ENCODE data around the gene TRDMT1. TPM values are rescaled to one million over a fixed set of nuclear protein-coding genes. Genes with fewer than 3 reads are reported as not detected.

Gene TRDMT1
- total RNA-seq, 4 donors from 2014 or later: 2.7 to 9.4 (median 4.0) TPM

DNA sequence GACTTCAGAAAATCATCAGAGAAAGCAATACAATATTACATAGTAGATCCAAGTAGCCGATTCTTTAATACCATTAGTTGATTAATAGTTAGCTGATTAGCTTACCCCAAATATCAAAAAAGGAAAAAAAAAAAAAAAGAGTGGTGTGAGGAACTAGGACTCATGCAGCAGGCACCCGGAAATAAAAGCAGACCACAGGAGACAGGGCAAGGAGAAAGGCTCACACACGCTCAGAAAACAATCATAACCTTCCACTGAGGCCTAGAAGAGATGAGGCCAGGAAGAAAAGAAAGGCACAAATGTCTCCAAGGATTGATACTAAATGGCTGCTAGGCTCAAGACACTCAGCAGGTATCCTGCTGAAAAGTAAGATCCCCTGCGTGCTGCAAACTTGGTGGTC lies 25.9 kb downstream of the TRDMT1 start:
- no peaks in the 10 kb centered on the region for H3K36me3 ChIP-seq
- no peak overlapping the region for H3K27ac ChIP-seq
- H3K9me3 ChIP-seq: no peaks in the 10 kb centered on the region
- peaks cover 2% of the 10 kb centered on the region for H3K4me1 ChIP-seq
- 67% methylated on average over 4 of the region's 4 CpGs for WGBS
- TF ChIP-seq CTCF (IDR thresholded peaks at IDR 0.05) (no peak), POLR2A (IDR thresholded peaks at IDR 0.05) (no peak), POLR2AphosphoS5 (IDR thresholded peaks at IDR 0.05) (no peak), EP300 (IDR thresholded peaks at IDR 0.05) (no peak)
- no peak for DNase-seq (ENCODE audit: low spot score in 2 of 2)
- H3K4me3 ChIP-seq: peak overlapping the region; percentile 2
- H3K27me3 ChIP-seq: no peaks in the 10 kb centered on the region

DNA sequence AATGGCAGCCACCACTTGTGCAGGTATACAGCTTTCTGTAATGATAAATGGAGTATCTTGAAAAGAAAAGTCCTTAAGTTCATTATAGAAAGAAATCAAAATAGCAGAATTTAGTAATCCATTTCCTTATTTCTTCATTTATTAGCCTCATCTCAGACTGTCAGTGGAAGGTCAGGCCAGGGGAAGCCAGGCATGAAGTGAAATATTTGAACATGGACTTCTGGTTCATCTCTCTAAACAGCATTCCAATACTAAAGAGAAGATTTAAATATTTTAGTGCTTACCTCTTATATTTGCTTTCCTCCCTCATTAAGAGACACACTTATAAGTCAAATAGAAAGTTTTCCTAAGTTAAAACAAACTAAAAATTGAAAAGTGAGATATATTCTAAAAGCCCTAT lies 26.8 kb downstream of the TRDMT1 start:
- TF ChIP-seq POLR2A (IDR thresholded peaks at IDR 0.05) (no peak), POLR2AphosphoS5 (IDR thresholded peaks at IDR 0.05) (no peak), EP300 (IDR thresholded peaks at IDR 0.05) (no peak), CTCF (IDR thresholded peaks at IDR 0.05) (no peak)
- H3K27ac ChIP-seq: no peak overlapping the region
- no peak for DNase-seq (ENCODE audit: low spot score in 2 of 2)

GRCh38 chr10:17171141-17171641 lies 30.3 kb downstream of the TRDMT1 start:
- H3K4me3 ChIP-seq: no peak overlapping the region
- H3K27ac ChIP-seq: no peak overlapping the region
- DNase-seq (ENCODE audit: low spot score in 2 of 2): no peak
- H3K27me3 ChIP-seq: no peaks in the 10 kb centered on the region
- TF ChIP-seq CTCF (IDR thresholded peaks at IDR 0.05) (no peak), EP300 (IDR thresholded peaks at IDR 0.05) (no peak), POLR2A (IDR thresholded peaks at IDR 0.05) (no peak), POLR2AphosphoS5 (IDR thresholded peaks at IDR 0.05) (no peak)
- 92% methylated on average over 4 of the region's 4 CpGs for WGBS
- H3K36me3 ChIP-seq: no peaks in the 10 kb centered on the region
- peaks cover 2% of the 10 kb centered on the region for H3K4me1 ChIP-seq
- no peaks in the 10 kb centered on the region for H3K9me3 ChIP-seq

More for the DNA sequence above, 26.8 kb downstream of the TRDMT1 start:
- Histone ChIP-seq H3K4me1 (peaks cover 2% of the 10 kb centered on the region), H3K4me3 (no peak overlapping the region), H3K36me3 (no peaks in the 10 kb centered on the region), H3K27me3 (no peaks in the 10 kb centered on the region), H3K9me3 (no peaks in the 10 kb centered on the region)

DNA sequence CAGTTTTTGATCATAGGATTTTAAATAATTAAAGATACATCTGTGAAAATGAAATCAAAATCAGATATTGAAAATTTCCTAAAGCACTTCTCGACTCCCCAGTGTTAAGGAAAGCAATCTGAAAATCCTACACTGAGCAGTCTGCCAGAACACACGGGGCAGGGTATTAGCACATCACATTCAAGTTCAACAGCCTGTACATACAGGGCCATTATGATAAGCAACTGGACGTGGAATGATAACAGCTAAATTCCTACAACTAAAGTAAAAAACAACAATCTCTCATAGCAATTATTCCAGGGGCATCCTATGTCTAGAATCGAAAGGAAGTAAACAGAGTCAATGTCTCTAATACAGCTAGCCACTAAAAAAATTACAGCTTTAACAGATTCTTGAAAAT lies 31.7 kb downstream of the TRDMT1 start:
- no peaks in the 10 kb centered on the region for H3K4me1 ChIP-seq
- H3K27me3 ChIP-seq: no peaks in the 10 kb centered on the region

GRCh38 chr10:17166699-17167098 lies 34.8 kb downstream of the TRDMT1 start:
- Histone ChIP-seq H3K4me1 (no peaks in the 10 kb centered on the region), H3K9me3 (no peaks in the 10 kb centered on the region), H3K36me3 (no peaks in the 10 kb centered on the region), H3K27me3 (no peaks in the 10 kb centered on the region), H3K4me3 (no peak overlapping the region), H3K27ac (no peak overlapping the region)
- TF ChIP-seq POLR2AphosphoS5 (IDR thresholded peaks at IDR 0.05) (no peak), CTCF (IDR thresholded peaks at IDR 0.05) (no peak), POLR2A (IDR thresholded peaks at IDR 0.05) (no peak)
- no peak for DNase-seq (ENCODE audit: low spot score in 2 of 2)
- 90% methylated on average over 3 of the region's 3 CpGs for WGBS

More for the DNA sequence above, 31.7 kb downstream of the TRDMT1 start:
- Histone ChIP-seq H3K9me3 (no peaks in the 10 kb centered on the region), H3K4me3 (no peak overlapping the region), H3K27ac (no peak overlapping the region), H3K36me3 (no peaks in the 10 kb centered on the region)
- TF ChIP-seq POLR2A (IDR thresholded peaks at IDR 0.05): no peak
- TF ChIP-seq POLR2AphosphoS5 (IDR thresholded peaks at IDR 0.05): no peak
- no peak for TF ChIP-seq EP300 (IDR thresholded peaks at IDR 0.05)
- TF ChIP-seq CTCF (IDR thresholded peaks at IDR 0.05): no peak
- WGBS: 88% methylated on average over 4 of the region's 4 CpGs
- DNase-seq (ENCODE audit: low spot score in 2 of 2): no peak

Measured in suprapubic skin (tissue), 4 donors.